Left renal pelvis (tissue), 4 donors: ENCODE data around the gene TP73. TPM values are rescaled to one million over a fixed set of nuclear protein-coding genes. Genes with fewer than 3 reads are reported as not detected.

ENCODE experiments used
- DNase-seq, 4 donors: peaks; one replicate each; pipeline ENCODE4 v3.0.0-alpha.2; 2013; ENCODE audit warnings: low read depth in 4 of 4, low spot score in 3 of 4
- polyA plus RNA-seq, 4 donors: library from polyadenylated mRNA; unstranded; fragments of 120-200 nt; gene quantifications; one replicate each; pipeline ENCODE4 v1.2.1, GENCODE V29; 2013; ENCODE audit not compliant: insufficient read length in 4 of 4

Gene TP73
- polyA plus RNA-seq, 4 donors, result 0.47 to 0.97 (median 0.74) TPM

DNA sequence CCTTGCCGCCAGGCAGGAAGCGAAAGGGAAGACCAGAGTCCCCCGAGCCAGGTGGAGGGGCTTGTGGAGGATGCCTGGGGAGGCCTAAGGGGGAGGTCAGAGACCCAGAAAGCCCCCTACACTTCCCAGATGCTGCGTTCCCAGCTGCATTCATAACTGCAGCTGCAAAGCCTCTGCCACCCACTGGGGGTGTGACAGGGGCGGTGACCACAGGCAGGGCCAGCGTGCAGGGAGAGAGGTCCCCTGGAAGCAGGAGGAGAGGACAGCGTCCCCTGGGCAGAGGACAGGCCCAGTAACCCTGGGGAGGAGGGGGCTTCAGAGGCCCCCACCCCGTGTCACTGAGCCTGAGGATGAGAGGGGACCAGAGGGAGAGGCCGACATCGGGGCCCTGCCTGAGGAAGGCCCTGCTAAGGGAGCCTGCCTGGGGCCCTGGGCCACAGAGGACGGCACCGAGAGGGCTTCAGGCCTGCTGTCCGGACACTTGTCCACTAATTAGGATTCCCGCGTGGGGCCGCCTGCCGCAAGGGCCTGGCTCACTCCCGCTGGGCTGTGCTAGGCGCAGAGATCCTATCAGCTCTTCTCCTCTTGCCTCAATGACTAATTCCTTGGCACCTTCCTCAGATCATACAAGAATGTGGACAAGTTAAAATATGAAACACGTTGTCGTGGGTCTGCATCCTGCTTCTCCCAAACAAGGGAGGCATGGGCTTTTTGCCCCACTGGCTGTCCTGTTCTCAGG is 50.8 kb downstream of the TP73 start:
- no peak for DNase-seq

DNA sequence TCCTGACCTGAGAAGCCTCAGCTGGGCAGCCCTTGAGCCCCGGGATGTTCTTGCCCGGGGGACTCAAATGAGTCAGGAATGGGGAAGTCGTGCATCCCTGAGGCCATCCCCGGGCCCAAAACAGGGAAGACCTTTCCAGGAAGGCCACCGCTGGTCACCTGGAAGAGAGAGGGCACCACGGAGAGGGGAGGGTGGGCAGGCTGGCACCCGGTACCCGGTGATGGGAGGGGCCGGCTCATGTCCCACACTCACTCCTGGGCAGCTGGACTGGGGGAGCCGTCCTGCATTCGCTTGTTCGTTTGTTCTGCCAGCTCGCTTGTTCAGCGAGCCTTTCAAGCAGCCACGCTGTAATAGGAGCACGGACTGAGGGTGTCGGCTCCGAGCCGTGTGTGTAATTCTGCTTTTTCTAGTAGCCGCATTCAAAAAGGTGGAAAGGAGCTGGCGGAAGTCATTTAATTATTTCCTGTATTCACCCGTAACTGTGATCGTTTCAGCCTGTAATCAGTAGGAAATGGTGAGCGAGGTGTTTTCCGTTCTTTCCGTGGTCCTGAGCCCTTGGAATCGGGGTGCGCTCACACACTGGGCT is 51.6 kb downstream of the TP73 start:
- DNase-seq, result no peak

DNA sequence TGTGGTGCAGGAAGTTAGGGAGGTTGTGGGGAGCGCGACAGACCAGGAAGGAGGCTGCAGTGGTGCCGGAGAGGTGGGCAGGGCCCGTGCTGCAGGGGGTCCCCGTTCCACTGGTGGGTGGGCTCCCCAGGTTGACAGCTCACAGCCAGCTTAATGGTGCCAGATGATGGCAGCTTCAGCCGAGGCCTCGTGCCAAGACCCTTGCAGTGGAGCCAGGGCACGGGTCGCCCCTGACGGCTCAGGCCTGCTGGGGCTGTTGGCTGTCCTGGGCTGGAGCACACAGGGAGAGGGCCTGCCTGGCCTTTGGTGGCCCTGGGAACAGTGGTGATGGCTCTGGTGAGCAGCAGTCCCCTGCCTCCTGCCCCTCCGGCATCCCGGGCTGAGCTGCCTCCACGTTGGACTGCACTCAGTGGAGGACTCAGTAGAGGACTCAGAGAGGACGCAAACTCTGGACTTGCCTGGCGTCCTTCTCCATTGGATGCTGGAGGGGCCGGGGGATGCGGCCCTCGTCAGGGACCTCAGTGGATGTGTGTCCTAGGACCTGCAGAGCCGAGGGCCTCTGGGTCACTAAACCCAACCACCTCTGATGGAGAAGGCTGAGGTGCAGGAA is 53.1 kb downstream of the TP73 start:
- no peak for DNase-seq

DNA sequence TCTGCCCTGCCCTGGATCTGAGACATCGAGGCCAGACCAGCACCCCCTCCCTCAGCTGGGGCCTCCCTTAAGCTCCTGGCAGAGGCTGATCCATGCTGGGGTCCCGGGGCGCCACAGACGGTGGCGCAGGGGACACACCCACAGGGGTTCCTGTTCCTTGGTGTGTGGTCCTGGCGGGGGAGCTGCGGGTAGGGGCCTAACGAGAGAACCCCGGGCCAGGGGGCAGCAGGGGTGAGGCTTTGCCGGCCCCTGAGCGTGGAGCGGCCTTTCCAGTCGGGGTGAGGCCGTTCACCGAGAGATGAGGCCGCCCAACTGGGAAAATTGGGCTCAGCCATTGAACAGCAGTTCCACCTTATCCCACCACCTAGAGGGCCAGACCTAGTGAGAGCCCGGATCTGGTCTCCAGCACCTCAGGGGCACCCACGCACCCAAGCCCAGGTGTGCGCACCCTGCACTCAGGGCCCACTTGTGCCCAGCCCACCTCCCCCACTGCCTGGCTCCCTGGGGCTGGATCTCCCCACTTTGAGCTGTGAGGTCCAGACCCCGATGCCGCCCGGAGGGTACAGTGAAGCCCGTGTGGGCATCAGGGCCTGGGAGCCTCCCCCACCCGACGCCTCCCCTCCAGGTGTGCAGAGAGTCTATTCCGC is 54.5 kb downstream of the TP73 start:
- no peak for DNase-seq

DNA sequence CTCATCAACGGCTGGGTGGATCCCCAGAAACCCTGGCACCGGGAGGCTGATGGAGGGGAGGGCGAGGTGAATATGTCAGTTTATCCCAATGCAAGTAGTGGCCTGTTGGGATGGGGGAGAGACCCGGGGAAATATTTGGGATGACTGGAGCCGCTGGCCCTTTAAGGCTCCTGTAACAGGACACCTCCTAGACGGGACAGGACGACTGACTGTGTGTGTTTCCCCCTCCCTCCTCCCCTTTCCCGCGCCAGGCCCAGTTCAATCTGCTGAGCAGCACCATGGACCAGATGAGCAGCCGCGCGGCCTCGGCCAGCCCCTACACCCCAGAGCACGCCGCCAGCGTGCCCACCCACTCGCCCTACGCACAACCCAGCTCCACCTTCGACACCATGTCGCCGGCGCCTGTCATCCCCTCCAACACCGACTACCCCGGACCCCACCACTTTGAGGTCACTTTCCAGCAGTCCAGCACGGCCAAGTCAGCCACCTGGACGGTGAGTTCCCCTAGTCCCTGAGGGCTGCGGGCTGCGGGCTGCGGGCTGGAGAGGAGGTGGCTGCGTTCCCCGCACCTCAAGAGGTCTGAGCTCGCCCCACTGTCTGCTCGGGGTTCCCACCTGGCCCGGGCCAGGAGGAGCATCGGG is 55.1 kb downstream of the TP73 start:
- no peak for DNase-seq

DNA sequence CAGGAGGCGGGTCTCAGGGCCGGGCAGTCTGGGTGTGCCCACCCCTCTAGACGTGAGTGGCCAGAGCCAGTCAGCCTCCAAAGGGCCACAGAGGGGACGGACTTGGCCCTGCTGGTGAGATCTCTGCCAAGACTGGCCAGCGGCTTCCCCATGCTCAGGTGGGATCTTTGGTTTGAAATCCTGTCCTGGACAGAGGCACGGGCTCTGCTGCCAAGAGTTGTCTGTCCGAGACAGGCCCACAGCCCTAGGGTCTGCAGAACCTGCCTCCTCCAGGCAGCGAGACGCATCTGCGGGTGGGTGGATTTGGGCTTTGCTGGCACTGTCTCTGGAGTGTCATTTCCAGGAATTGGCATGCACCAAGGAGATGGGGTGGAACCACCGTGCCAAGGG is 55.6 kb downstream of the TP73 start:
- no peak for DNase-seq

DNA sequence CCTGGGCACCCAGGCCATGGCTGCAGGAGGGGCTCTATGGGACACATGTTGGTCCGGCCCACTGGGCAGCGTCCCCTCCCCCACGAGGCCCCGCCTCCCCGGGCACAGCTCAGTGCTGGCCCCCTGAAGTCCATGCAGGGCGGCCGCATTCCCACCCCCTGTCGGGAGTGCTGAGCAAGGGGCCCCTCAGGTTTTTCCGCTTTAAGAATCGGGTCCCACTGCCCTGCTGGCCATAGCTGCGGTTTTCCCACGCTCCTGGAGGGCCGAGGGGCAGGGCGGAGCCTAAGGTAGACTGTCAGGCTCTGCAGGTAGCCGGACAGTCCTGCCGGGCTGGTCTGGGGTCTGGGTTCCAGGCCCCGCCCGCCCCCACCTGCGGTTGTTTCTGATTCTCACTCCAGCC is 56.5 kb downstream of the TP73 start:
- no peak for DNase-seq

DNA sequence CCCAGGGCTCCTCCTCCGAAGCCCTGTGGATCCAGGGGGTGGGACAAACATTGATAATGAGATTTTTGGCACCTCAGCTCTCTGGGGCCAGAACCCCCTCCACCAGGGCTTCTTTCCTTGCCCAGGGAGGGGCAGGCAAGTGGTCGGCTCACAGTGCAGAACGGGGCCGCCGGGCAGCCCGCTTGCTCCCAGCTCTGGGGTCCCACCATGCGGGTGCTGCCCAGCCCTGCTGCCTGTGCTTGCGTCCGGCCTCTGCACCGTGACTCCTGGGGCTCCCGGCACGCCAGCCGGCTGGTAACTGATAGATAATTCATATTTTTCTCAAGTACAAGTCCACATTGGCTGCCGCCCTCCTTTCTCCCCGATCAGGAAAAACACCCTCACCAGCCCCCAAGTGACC is 57.9 kb downstream of the TP73 start:
- DNase-seq, result no peak

DNA sequence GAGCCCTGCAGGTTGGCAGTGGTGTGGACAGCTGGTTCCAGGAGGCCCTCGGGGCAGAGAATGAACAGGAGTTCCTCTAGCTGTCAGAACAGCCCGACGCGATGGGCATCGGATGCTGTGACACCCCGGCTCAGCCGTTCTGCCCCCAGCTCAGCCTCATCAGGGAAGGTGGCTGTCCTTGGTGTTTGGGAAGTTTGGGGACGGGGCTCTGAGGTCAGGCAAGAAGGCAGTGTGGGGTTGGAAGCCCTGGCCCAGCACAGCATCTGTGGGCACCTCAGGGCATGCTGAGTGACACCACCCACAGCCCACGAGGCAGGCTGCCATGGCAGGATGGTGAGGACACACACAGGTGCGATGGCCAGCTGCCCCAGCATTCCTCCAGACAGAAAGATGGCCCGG is 59.1 kb downstream of the TP73 start:
- DNase-seq, result no peak

DNA sequence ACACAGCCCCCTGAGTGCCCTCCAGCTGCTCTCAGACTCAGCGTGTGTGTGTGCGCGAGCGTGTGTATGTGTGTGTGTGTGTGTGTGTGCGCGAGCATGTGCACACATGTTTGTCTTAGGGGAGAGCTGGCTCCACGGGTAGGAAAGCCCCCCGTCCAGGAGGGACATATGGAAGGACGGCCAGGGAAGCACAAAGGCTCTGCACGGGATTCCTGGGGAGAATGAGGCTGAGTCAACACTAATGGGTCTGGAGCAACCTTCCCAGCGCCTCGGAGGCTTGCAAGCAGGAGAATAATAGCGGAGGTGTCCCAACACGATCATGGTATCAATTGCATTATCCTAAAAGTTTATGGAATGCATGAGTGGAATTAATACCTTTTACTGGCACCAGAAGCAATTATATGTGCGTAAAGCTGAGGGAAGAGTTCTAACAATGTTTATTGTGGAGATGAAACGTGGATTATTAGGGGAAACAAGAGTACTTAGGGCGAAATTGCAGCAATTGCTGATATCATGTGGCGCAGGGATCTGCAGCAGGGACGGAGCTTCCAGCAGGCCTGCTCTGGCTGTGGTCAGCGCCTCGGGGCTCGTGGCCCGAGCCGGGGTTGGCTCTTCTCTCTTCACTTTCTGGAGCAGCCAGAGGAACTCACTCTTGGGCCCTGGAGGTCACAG is 59.6 kb downstream of the TP73 start:
- no peak for DNase-seq

DNA sequence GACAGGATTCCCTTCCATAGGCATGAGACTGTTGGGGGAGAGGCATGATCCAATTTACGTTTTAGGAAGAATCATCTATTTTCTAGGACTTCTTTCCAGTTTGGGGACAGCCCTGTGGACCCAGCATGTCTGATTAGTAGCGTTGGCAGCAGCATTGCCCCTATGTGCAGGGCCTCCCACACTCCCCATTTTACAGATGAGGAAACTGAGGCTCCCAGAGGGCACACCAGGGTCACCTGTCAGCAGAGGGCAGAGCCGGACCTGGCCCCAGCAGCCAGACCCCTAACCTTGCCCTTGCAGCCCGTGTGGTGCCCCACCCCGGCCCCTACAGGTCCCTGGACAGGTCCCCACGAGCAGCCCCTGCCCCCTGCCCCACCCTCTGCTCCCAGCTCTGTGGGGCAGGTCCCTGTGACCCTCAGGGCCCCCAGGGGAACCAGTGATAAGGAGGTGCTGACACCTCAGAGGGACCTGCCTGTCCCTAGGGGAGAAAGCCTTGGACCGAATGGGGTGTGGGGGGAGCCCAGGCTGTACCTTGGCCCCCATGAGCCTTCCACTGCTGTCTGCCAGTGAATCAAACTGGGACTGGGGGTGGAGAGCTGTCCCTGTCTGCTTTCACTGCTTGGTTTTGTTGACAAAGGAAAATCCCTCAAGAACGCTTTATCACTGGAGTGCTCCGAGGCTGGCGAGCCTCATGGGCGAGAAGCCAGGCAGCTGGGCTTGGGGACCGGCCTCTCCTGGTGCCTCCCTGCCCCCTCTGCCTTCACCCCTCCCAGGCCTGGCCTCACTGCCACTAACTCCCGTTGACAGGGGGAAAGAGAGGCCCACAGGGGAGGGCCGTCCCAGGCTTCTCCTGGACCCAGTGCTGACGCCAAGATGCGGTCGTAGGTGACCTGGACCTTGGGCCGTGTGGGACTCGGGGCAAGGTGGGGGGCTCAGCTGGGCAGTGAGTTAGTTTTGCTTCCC is 60.5 kb downstream of the TP73 start:
- DNase-seq, result no peak

DNA sequence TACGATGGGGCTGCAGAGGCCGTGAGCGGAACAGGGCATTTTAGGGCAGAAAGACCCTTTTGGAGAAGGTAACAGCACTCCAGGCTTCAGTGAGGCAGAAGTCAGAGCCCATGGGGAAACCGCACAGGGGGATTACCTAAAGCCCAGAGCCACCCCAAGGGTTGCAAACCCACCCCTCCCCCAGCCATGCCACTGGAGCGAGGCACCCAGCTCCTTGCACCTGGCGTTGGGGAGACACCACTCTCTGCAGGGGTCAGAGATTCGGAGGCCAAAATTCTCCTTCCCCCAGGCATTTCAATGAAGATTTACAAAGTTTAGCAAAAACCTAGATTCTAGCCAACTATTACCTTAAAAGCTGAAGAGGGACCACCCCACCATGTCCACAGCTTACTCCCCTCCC is 61.5 kb downstream of the TP73 start:
- no peak for DNase-seq

DNA sequence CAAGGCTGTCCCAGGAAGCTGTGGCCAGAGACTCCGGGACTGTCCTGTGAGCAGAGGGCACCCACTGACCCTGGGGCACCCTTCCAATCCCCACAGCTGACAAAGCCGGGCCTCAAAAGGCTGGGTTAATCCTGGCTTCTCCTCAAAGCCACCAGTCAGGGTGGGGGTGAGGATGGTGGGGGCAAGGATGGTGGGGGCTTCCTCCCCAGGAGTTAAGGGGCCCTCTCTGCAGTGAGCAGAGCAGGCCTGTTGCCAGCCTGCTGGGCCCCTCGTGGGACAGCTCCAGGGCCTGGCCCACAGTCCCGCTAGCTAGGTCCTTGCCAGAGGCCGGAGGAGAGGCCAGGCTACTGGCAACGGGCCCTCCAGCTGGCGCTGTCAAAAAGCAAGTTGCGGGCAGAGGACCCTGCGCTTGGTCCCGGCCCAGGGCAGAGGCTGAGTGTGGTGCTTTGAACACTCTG is 62.0 kb downstream of the TP73 start:
- DNase-seq, result no peak

DNA sequence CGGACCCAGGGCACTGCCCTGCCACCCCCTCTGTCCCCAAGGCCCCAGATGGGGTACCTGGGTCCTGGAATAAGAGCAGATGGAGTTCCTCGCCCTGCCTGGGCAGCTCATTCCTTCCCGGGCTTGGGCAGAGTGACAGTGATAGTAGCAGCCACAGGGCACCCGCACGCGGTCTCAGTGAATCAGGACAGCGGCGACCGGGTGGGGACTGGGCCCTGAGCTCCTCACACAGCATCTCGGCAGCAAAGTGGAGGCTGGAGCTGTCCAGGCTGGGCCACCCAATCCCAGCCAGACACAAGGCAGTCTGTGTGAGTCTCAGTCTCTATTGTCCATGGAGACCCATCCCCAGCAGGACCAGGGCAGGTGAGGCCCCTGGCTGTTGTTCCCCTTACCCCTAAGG is 62.5 kb downstream of the TP73 start:
- DNase-seq, result no peak

DNA sequence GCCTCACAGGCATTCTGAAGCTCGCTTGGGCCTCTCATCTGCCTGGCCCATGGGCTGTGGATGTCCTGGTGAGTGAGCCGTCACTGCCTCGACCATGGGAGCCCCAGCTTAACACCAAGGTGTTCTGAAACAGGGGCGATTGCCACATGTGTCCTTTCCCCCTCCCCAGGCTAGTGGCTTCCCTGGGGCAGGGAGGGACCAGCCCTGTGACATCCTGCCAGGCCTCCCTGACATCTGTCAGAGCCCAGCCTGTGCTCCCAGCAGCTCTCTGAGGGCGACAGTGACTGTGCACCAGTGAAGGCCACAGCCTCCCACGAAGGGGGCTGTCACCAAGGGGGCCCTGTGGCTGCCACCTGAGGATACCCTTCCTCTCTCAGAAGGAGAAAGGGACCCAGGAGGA is 64.0 kb downstream of the TP73 start:
- no peak for DNase-seq

DNA sequence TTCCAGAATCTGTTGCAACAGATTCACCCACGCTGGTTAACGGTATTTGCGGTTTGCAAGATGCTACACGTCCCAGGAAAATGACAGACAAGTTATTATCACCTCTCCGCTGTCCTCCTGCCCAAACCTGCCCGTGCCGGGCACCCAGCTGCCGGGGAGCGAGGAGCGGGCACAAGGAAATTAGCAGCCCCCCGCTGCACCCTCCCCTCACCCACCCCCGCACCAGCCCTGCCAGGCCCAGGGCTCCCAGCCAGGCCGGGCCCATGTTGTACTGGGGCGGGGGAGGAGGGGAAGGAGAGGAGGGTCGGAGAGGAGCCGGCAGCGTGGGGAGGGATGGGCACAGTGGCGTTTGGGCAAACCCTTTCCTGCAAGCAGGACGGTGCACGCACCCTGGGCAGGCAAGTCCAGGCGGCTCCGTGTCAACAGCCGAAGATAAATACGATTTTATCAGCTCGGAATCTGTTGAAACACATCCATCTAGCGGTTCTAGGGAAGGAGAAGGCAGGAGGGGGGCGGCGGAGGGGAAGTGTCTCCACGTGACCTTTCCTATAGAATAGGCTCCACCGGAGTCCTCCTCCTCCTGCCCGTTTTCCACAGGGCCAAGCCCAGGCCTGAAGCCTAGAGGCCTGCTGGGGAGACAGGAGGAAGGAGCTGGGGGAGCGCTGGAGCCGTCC is 64.9 kb downstream of the TP73 start:
- DNase-seq, result no peak

DNA sequence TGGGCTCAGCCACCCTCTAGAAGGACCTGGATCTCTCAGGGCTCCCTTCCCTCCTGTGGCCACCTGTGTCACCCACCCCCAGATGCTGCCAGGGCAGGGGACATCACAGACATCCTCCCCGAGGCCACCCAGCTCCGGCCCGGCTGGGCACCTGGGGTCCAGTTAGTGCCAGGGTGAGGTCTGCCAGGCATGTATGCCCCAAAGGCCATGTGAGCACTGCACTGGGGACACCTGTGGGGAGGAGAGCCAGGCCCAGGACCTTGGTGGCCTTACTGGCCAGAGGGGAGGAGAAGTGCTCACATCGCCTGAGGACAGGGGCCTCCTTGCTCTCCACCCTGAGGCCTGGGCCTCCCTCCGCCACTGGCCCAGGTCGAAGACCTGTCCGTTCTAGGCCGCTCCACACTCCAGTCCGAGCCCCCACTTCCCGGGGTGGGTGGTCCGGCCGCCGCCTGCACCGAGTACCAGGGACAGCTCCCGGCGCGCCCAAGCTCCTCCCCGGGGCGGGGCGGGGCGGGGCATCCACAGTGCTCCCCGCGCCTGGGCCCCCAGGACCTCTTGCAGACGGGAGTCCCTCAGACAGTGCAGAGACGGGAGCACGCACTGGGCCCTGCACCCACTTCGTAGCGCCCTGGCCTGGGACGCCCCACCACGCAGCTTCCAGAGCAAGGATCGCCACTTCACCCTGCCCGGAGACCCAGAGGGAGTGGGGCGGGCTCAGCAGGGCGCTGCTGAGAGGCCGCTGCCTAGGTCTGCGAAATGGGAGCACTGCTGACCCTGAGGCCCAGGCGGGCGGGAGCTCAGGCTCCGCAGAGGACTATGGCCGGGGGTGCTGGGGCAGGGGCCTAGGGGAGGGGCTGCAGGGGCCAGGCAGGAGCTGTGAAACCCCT is 65.6 kb downstream of the TP73 start:
- no peak for DNase-seq

DNA sequence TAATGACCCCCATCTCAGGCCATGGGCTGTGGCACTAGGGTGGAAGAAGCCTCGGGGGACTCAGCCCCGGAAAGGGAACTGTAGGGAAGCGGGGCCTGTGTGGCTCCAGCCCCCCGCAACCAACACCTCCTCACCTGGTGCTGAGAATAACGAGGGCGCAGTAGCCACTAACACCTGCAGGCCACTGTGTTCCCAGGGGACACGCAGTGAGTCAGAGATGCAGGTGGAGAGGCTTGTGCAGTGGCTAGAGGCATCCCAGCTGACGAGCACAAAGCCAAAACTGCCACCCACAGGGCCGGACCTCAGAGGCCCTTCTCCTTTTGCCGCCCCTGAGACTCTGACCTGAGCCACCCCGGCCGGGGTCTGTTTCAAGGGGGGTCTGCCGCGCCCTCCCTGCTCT is 66.4 kb downstream of the TP73 start:
- no peak for DNase-seq
